GM23338 (cell line): ENCODE data around the gene MCM3AP. TPM values are rescaled to one million over a fixed set of nuclear protein-coding genes. Genes with fewer than 3 reads are reported as not detected.

ENCODE experiments used
- ATAC-seq: fragments of 200-7000 bp; cut with Tn5 transposase; 3 replicates; pipeline ENCODE4 v1.9.1; 2020
- DNase-seq: peaks from one replicate; pipeline ENCODE4 v3.0.0-alpha.2; 2015; ENCODE audit warnings: low spot score
- H2AFZ ChIP-seq: fragments of 200-600 bp; sonication (generic); 2 replicates; pipeline ENCODE4 v1.8.0; 2016; ENCODE audit warnings: antibody characterized with exemption, mild to moderate bottlenecking, moderate library complexity
- H3F3A ChIP-seq: fragments of 200-600 bp; sonication (generic); replicated peaks from 2 replicates; pipeline ENCODE4 v1.8.0; 2017; ENCODE audit warnings: antibody characterized with exemption, mixed run types, low read depth
- H3K27ac ChIP-seq: fragments of 200-600 bp; sonication (generic); 2 replicates; pipeline ENCODE4 v1.6.1; 2016; ENCODE audit warnings: low read depth
- H3K27me3 ChIP-seq: fragments of 200-600 bp; sonication (generic); 2 replicates; pipeline ENCODE4 v1.8.0; 2016; ENCODE audit warnings: mild to moderate bottlenecking, mixed run types, moderate library complexity; ENCODE audit not compliant: insufficient read depth
- H3K36me3 ChIP-seq: fragments of 200-600 bp; sonication (generic); 2 replicates; pipeline ENCODE4 v1.8.0; 2016; ENCODE audit warnings: mild to moderate bottlenecking; ENCODE audit not compliant: insufficient read depth
- H3K4me1 ChIP-seq: fragments of 200-600 bp; sonication (generic); 2 replicates; pipeline ENCODE4 v1.8.0; 2016; ENCODE audit warnings: mild to moderate bottlenecking, moderate library complexity; ENCODE audit not compliant: insufficient read depth
- H3K4me2 ChIP-seq: fragments of 200-600 bp; sonication (generic); 2 replicates; pipeline ENCODE4 v1.7.1; 2017; ENCODE audit warnings: mixed run types
- H3K4me3 ChIP-seq: fragments of 200-600 bp; sonication (generic); 2 replicates; pipeline ENCODE4 v1.6.1; 2016; ENCODE audit warnings: mixed run types
- H3K79me2 ChIP-seq: fragments of 200-600 bp; sonication (generic); replicated peaks from 2 replicates; pipeline ENCODE4 v1.8.0; 2017; ENCODE audit warnings: mild to moderate bottlenecking; ENCODE audit not compliant: insufficient read depth
- H3K9me2 ChIP-seq: fragments of 200-600 bp; sonication (generic); 2 replicates; pipeline ENCODE4 v1.8.0; 2017; ENCODE audit not compliant: insufficient read depth
- H4K20me1 ChIP-seq: fragments of 200-600 bp; sonication (generic); replicated peaks from 2 replicates; pipeline ENCODE4 v1.8.0; 2017; ENCODE audit warnings: mild to moderate bottlenecking; ENCODE audit not compliant: insufficient read depth
- H3K27ac Mint-ChIP-seq: 2 replicates; pipeline ENCODE4 v1.8.0; 2020; ENCODE audit warnings: inconsistent platforms, mild to moderate bottlenecking, moderate library complexity, mixed read lengths
- H3K27me3 Mint-ChIP-seq: 3 replicates; pipeline ENCODE4 v1.8.0; 2022; ENCODE audit warnings: low read depth, mild to moderate bottlenecking, moderate library complexity, mixed read lengths, inconsistent platforms; ENCODE audit not compliant: insufficient read depth, poor library complexity
- H3K36me3 Mint-ChIP-seq: 3 replicates; pipeline ENCODE4 v1.8.0; 2021; ENCODE audit warnings: low read depth, mild to moderate bottlenecking, inconsistent platforms, moderate library complexity, mixed read lengths
- H3K4me1 Mint-ChIP-seq: 3 replicates; pipeline ENCODE4 v1.8.0; 2020; ENCODE audit warnings: mild to moderate bottlenecking, inconsistent platforms, mixed read lengths
- H3K4me3 Mint-ChIP-seq: 3 replicates; pipeline ENCODE4 v1.8.0; 2021; ENCODE audit warnings: moderate library complexity, mild to moderate bottlenecking, inconsistent platforms, mixed read lengths
- H3K9me3 Mint-ChIP-seq: 3 replicates; pipeline ENCODE4 v1.8.0; 2020; ENCODE audit warnings: moderate library complexity, mild to moderate bottlenecking, inconsistent platforms, mixed read lengths
- CREB1 ChIP-seq: fragments of 250-450 bp; sonication (Bioruptor Pico); IDR thresholded peaks from 2 replicates; pipeline ENCODE4 v1.5.0; 2020; ENCODE audit warnings: low read depth, mild to moderate bottlenecking, moderate library complexity
- EZH2 ChIP-seq: fragments of 200-600 bp; sonication (generic); IDR thresholded peaks from one replicate; pipeline ENCODE4 v1.8.0; 2017; ENCODE audit warnings: antibody characterized with exemption, mild to moderate bottlenecking, low read depth; ENCODE audit not compliant: unreplicated experiment
- EZH2phosphoT487 ChIP-seq: fragments of 200-600 bp; sonication (generic); IDR thresholded peaks from one replicate; pipeline ENCODE4 v1.8.1; 2018; ENCODE audit warnings: antibody characterized with exemption; ENCODE audit not compliant: unreplicated experiment
- JUNB ChIP-seq: IDR thresholded peaks from one replicate; pipeline ENCODE4 v1.6.1; 2016; ENCODE audit warnings: antibody characterized with exemption; ENCODE audit not compliant: unreplicated experiment
- NANOG ChIP-seq: IDR thresholded peaks from 2 replicates; pipeline ENCODE4 v1.6.1; 2016; ENCODE audit warnings: antibody characterized with exemption, borderline replicate concordance
- ZNF331 ChIP-seq: fragments of 250-450 bp; sonication (Bioruptor Pico); IDR thresholded peaks from 2 replicates; pipeline ENCODE4 v1.5.0; 2020; ENCODE audit warnings: low read depth, mild to moderate bottlenecking, moderate library complexity
- polyA plus RNA-seq: library from polyadenylated mRNA; unstranded; fragments of >200 nt; fragmentation: Nextera tagmentation; extraction: Ambion mirVana; gene quantifications from 2 replicates; pipeline ENCODE4 v1.2.1, GENCODE V29; 2016
- total RNA-seq: library from RNA; depleted of rRNA; stranded (reverse); fragments of >200 nt; shearing (Covaris generic); gene quantifications from 2 replicates; pipeline ENCODE4 v1.2.3, GENCODE V29; 2014
- TF ChIP-seq, protein P1 (sequence below): fragments of 250-450 bp; sonication (Bioruptor Pico); IDR thresholded peaks from 2 replicates; pipeline ENCODE4 v1.5.0; 2020; ENCODE audit warnings: mild to moderate bottlenecking, moderate library complexity
- TF ChIP-seq, protein P2 (sequence below): IDR thresholded peaks from one replicate; pipeline ENCODE4 v1.6.1; 2018; ENCODE audit warnings: antibody characterized with exemption; ENCODE audit not compliant: unreplicated experiment

The MCM3AP gene
- total and polyA plus RNA-seq, 2 experiments from 2014 or later, result 39.2 to 123 TPM

GRCh38 chr21:46219591-46220239 is 65.7 kb downstream of the MCM3AP start (continued):
- TF ChIP-seq, protein P1, sequence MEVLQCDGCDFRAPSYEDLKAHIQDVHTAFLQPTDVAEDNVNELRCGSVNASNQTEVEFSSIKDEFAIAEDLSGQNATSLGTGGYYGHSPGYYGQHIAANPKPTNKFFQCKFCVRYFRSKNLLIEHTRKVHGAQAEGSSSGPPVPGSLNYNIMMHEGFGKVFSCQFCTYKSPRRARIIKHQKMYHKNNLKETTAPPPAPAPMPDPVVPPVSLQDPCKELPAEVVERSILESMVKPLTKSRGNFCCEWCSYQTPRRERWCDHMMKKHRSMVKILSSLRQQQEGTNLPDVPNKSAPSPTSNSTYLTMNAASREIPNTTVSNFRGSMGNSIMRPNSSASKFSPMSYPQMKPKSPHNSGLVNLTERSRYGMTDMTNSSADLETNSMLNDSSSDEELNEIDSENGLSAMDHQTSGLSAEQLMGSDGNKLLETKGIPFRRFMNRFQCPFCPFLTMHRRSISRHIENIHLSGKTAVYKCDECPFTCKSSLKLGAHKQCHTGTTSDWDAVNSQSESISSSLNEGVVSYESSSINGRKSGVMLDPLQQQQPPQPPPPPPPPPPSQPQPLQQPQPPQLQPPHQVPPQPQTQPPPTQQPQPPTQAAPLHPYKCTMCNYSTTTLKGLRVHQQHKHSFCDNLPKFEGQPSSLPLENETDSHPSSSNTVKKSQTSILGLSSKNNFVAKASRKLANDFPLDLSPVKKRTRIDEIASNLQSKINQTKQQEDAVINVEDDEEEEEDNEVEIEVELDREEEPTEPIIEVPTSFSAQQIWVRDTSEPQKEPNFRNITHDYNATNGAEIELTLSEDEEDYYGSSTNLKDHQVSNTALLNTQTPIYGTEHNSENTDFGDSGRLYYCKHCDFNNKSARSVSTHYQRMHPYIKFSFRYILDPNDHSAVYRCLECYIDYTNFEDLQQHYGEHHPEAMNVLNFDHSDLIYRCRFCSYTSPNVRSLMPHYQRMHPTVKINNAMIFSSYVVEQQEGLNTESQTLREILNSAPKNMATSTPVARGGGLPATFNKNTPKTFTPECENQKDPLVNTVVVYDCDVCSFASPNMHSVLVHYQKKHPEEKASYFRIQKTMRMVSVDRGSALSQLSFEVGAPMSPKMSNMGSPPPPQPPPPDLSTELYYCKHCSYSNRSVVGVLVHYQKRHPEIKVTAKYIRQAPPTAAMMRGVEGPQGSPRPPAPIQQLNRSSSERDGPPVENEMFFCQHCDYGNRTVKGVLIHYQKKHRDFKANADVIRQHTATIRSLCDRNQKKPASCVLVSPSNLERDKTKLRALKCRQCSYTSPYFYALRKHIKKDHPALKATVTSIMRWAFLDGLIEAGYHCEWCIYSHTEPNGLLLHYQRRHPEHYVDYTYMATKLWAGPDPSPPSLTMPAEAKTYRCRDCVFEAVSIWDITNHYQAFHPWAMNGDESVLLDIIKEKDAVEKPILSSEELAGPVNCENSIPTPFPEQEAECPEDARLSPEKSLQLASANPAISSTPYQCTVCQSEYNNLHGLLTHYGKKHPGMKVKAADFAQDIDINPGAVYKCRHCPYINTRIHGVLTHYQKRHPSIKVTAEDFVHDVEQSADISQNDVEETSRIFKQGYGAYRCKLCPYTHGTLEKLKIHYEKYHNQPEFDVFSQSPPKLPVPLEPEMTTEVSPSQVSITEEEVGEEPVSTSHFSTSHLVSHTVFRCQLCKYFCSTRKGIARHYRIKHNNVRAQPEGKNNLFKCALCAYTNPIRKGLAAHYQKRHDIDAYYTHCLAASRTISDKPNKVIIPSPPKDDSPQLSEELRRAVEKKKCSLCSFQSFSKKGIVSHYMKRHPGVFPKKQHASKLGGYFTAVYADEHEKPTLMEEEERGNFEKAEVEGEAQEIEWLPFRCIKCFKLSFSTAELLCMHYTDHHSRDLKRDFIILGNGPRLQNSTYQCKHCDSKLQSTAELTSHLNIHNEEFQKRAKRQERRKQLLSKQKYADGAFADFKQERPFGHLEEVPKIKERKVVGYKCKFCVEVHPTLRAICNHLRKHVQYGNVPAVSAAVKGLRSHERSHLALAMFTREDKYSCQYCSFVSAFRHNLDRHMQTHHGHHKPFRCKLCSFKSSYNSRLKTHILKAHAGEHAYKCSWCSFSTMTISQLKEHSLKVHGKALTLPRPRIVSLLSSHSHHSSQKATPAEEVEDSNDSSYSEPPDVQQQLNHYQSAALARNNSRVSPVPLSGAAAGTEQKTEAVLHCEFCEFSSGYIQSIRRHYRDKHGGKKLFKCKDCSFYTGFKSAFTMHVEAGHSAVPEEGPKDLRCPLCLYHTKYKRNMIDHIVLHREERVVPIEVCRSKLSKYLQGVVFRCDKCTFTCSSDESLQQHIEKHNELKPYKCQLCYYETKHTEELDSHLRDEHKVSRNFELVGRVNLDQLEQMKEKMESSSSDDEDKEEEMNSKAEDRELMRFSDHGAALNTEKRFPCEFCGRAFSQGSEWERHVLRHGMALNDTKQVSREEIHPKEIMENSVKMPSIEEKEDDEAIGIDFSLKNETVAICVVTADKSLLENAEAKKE (CRISPR knock-in tag), result no peak
- TF ChIP-seq EZH2, result no peak

DNA sequence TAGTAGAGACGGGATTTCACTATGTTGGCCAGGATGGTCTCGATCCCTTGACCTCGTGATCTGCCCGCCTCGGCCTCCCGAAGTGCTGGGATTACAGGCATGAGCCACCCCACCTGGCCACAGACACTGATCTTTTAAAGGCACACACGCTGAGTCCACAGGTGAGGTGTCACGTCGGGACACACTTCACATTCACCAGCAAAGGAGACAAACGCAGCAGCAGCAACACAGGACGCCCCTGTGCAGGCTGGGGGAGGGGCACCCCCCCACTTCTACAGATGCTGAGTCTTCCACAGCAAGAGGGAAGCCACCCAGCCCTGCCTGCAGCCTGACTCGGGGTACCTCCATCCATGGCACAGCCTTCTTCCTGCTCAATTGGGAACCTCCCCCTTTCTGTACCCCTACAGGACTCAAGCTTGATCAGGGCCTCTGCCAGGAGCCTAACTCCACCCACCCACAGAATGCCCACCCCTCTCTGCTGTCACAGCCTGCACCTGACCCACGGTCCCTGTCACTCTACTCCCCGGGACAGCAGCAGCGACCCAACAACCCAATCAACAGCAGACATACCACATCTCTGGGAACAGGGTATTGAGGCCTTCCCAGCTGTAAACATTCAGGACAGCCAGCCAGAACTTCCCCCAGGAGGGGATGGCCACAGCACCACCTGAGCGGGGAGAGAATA is 66.4 kb downstream of the MCM3AP start:
- Histone ChIP-seq H3K4me2 (no peak overlapping the region), H3K27ac (no peak overlapping the region), H3K79me2 (peaks cover 68% of the 10 kb centered on the region), H3K9me2 (no peaks in the 10 kb centered on the region), H3K4me1 (no peaks in the 10 kb centered on the region), H4K20me1 (peaks cover 20% of the 10 kb centered on the region), H3K4me3 (no peak overlapping the region), H3K36me3 (peaks cover 14% of the 10 kb centered on the region; the same call in 1 of the 2 replicates), H3F3A (0 out of 2 replicates have a peak, but pooled peaks cover 5% of the 10 kb centered on the region), H2AFZ (no peak overlapping the region), H3K27me3 (no peaks in the 10 kb centered on the region)
- peaks cover 24% of the 10 kb centered on the region for H3K36me3 Mint-ChIP-seq
- H3K27me3 Mint-ChIP-seq, result peaks cover 6% of the 10 kb centered on the region
- no peak overlapping the region for H3K4me3 Mint-ChIP-seq
- no peak overlapping the region; the same call in 1 of the 2 replicates for H3K27ac Mint-ChIP-seq
- DNase-seq (no peak), ATAC-seq (no peak)
- peaks cover 5% of the 10 kb centered on the region; the same call in 1 of the 3 replicates for H3K4me1 Mint-ChIP-seq
- H3K9me3 Mint-ChIP-seq, result no peaks in the 10 kb centered on the region
- TF ChIP-seq NANOG, result no peak
- no peak for TF ChIP-seq EZH2phosphoT487
- TF ChIP-seq, protein P2, sequence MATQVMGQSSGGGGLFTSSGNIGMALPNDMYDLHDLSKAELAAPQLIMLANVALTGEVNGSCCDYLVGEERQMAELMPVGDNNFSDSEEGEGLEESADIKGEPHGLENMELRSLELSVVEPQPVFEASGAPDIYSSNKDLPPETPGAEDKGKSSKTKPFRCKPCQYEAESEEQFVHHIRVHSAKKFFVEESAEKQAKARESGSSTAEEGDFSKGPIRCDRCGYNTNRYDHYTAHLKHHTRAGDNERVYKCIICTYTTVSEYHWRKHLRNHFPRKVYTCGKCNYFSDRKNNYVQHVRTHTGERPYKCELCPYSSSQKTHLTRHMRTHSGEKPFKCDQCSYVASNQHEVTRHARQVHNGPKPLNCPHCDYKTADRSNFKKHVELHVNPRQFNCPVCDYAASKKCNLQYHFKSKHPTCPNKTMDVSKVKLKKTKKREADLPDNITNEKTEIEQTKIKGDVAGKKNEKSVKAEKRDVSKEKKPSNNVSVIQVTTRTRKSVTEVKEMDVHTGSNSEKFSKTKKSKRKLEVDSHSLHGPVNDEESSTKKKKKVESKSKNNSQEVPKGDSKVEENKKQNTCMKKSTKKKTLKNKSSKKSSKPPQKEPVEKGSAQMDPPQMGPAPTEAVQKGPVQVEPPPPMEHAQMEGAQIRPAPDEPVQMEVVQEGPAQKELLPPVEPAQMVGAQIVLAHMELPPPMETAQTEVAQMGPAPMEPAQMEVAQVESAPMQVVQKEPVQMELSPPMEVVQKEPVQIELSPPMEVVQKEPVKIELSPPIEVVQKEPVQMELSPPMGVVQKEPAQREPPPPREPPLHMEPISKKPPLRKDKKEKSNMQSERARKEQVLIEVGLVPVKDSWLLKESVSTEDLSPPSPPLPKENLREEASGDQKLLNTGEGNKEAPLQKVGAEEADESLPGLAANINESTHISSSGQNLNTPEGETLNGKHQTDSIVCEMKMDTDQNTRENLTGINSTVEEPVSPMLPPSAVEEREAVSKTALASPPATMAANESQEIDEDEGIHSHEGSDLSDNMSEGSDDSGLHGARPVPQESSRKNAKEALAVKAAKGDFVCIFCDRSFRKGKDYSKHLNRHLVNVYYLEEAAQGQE, result no peak
- TF ChIP-seq ZNF331, result no peak
- no peak for TF ChIP-seq CREB1
- no peak for TF ChIP-seq JUNB
